ENCODE results near the gene SPATA21.
"Not testable (repeated sequence)": the region's sequence is repeated elsewhere in the genome, so short reads cannot be mapped to it uniquely, and the experiment has no call there.

The SPATA21 gene, protein sequence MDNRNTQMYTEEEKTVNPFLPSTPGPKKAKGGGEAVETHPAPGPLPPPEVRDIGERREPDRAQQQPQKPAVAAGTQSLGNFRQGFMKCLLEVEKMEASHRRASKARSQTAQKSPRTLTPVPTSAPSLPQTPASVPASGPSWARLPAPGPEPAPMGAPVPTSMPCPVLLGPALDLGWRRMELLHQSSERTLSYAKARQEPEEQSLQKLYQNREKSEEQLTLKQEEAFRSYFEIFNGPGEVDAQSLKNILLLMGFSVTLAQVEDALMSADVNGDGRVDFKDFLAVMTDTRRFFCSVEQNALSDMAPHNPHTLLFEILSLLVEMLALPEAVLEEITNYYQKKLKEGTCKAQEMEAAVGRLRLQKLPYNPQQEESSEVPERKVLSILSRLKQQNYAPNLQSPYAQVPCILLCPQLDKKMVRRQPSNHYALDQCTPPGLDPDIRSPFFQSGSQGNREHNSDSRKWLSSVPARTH

GRCh38 chr1:16436946-16437474 lies at the start of gene SPATA21:
Gene SPATA21 (minus strand): TSS chr1:16437424. CDS start chr1:16431371, 6,053 bp downstream.
- Histone ChIP-seq H4K20me1 (peaks cover 13% of the 10 kb centered on the region; the same call in 1 of the 2 replicates), H3K27ac (no peak within 1 kb of the TSS), H3K36me3 (no peaks in the 10 kb centered on the region), H3K4me3 (no peak within 1 kb of the TSS), H3K27me3 (no peaks in the 10 kb centered on the region), H3K4me1 (peaks cover 28% of the 10 kb centered on the region), H3K9me3 (no peaks in the 10 kb centered on the region), H3K9ac (no peak within 1 kb of the TSS), H3K4me2 (no peak within 1 kb of the TSS)
- no peak for TF ChIP-seq Cebpa-rat (IDR thresholded peaks at IDR 0.05)

GRCh38 chr1:16487011-16487410 lies 49.8 kb upstream of the SPATA21 start:
- not testable (repeated sequence) for H3K4me3 ChIP-seq, H3K9me3 ChIP-seq, H3K27me3 ChIP-seq, H3K27ac ChIP-seq, H3K9ac ChIP-seq, H3K4me2 ChIP-seq, H4K20me1 ChIP-seq, H3K4me1 ChIP-seq
- H3K36me3 ChIP-seq: peaks cover 47% of the 10 kb centered on the region

- H3K4me1 ChIP-seq, H3K4me3 ChIP-seq, H3K9me3 ChIP-seq, H3K27me3 ChIP-seq, H4K20me1 ChIP-seq, H3K9ac ChIP-seq, H3K4me2 ChIP-seq, H3K27ac ChIP-seq: not testable (repeated sequence)
- peaks cover 54% of the 10 kb centered on the region for H3K36me3 ChIP-seq
Measured at GRCh38 chr1:16486316-16486715, 49.1 kb upstream of the SPATA21 start.

DNA sequence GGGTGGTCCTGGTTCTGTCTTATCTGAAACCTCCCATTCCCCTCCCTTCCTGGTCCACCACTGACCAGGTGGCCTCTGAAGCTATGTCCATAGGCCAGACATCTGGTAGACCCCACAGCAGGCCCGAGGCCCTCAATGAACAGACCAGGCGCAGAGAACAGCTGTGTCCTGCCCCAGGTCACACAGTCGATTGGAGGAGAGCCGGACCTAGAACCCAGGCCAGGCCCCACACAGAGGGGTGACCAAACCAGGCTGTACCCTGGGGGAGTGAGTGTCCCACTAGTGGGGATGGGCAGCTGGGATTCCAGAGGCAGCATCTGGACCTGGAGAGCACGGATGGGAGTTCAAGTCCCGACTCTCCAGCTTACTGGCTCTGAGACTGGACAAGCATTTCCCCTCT lies 47.7 kb upstream of the SPATA21 start:
- no peaks in the 10 kb centered on the region for H3K9me3 ChIP-seq
- no peaks in the 10 kb centered on the region for H4K20me1 ChIP-seq
- H3K27me3 ChIP-seq: no peaks in the 10 kb centered on the region
- no peaks in the 10 kb centered on the region for H3K4me1 ChIP-seq
- no peak overlapping the region for H3K9ac ChIP-seq
- peaks cover 62% of the 10 kb centered on the region for H3K36me3 ChIP-seq
- no peak for TF ChIP-seq Cebpa-rat (IDR thresholded peaks at IDR 0.05)
- H3K4me3 ChIP-seq: no peak overlapping the region
- H3K27ac ChIP-seq: no peak overlapping the region
- no peak overlapping the region for H3K4me2 ChIP-seq

- Histone ChIP-seq H3K4me1 (no peaks in the 10 kb centered on the region), H3K27me3 (no peaks in the 10 kb centered on the region), H3K9me3 (no peaks in the 10 kb centered on the region), H4K20me1 (no peaks in the 10 kb centered on the region), H3K36me3 (peaks cover 62% of the 10 kb centered on the region), H3K4me3 (no peak overlapping the region), H3K27ac (no peak overlapping the region), H3K4me2 (no peak overlapping the region), H3K9ac (no peak overlapping the region)
- no peak for TF ChIP-seq Cebpa-rat (IDR thresholded peaks at IDR 0.05)
Measured at GRCh38 chr1:16484501-16484835, 47.2 kb upstream of the SPATA21 start.

DNA sequence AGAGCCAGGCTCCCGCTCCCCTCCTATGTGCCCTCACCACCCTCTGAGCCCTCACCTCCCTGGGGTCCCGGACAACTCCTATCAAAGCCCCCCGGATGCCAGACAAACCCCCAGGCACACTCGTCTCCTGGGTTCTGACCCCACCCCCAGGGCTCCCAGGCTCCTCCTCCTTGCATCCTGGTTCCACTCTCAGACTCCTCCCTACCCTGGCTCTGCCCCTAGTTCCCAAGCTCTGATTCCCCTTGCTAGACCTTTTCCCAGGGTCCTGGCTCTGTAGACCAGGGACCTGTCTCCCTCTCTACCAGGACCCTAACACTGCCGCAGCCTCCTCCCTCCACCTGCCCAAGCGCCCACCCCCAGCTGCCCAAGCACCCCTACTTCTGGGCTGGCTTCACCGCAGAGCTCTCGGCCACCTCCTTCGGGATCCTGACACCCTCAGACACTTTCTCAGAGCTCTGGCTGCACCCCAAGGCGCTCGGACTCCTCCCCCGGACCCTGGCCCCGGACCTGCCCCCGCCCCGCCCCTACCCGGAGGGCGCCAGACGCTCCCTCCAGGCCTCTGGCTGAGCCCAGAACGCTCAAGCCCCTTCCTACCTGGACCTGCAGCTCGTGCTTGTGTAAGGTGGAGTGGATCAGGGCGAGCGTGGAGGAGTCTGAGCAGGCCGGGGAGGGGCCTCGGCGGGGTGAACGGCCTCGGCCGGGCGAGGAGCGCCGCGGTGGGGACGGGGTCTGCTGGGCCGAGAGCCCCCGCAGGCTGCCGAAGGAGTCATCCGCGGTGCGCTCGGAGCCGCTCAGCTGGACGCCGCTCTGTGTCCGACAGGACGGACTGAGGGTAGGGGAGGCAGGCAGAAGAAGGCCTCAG lies 46.6 kb upstream of the SPATA21 start:
- H3K9ac ChIP-seq, H3K27ac ChIP-seq, H3K9me3 ChIP-seq, H3K4me1 ChIP-seq, H3K4me3 ChIP-seq, H3K4me2 ChIP-seq, H4K20me1 ChIP-seq, H3K27me3 ChIP-seq: not testable (repeated sequence)
- H3K36me3 ChIP-seq: peaks cover 60% of the 10 kb centered on the region

DNA sequence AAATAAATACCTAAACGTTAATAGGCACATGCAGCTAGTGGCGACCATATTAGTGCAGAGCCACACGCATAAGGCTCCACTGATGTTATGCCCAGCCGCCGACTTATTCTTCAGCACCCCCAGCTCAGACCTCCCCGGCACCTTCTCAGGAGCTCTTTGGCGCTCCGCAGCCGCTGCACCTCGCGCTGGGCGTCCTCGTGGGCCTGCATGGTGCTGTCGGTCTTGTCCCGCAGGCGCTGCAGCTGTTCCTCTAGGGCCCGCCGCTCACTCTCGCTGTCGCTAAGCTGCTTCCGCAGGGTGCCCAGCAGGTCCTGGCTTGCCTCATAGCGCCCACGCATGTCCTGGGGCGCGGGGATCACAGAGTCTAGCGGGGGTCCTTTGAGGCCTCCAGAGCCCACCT lies 45.9 kb upstream of the SPATA21 start:
- H3K9me3 ChIP-seq, H4K20me1 ChIP-seq, H3K4me2 ChIP-seq, H3K27me3 ChIP-seq, H3K4me1 ChIP-seq, H3K27ac ChIP-seq, H3K4me3 ChIP-seq, H3K9ac ChIP-seq: not testable (repeated sequence)
- peaks cover 67% of the 10 kb centered on the region for H3K36me3 ChIP-seq

DNA sequence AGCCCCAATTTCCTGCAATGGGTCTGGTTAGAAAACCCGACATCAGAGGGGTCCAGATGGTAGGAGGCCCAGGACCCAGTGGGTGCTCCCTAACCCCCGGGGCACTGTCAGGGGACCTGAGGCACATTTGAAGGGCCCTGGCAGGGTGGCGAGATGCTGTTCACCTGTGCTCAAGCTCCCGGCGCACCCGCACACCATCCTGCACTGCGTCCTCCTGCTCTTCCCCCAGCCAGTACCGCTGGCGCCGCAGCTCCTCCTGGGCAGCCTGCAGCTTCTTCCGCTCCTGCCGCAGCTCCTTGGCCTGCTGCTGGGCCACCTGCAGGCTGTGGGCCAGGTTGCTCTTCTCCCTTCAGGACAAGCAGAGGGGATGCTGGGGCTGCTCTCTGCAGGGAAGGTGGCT lies 40.9 kb upstream of the SPATA21 start:
- H3K4me2 ChIP-seq: peak overlapping the region; percentile 62
- H3K27me3 ChIP-seq: no peaks in the 10 kb centered on the region
- no peak overlapping the region for H3K27ac ChIP-seq
- H3K4me1 ChIP-seq: peaks cover 20% of the 10 kb centered on the region
- TF ChIP-seq Cebpa-rat (IDR thresholded peaks at IDR 0.05): no peak
- no peak overlapping the region for H3K9ac ChIP-seq
- H3K9me3 ChIP-seq: no peaks in the 10 kb centered on the region
- peaks cover 76% of the 10 kb centered on the region for H3K36me3 ChIP-seq
- H3K4me3 ChIP-seq: no peak overlapping the region
- H4K20me1 ChIP-seq: no peaks in the 10 kb centered on the region

GRCh38 chr1:16475771-16476770 lies 38.8 kb upstream of the SPATA21 start:
- not testable (repeated sequence) for H3K27me3 ChIP-seq, H3K9me3 ChIP-seq, H3K27ac ChIP-seq, H3K4me2 ChIP-seq, H3K9ac ChIP-seq, H3K4me3 ChIP-seq, H4K20me1 ChIP-seq
- Histone ChIP-seq H3K36me3 (peaks cover 62% of the 10 kb centered on the region), H3K4me1 (peaks cover 20% of the 10 kb centered on the region)

GRCh38 chr1:16474891-16475290 lies 37.7 kb upstream of the SPATA21 start:
- Histone ChIP-seq H3K4me1 (peaks cover 20% of the 10 kb centered on the region), H3K36me3 (peaks cover 50% of the 10 kb centered on the region)
- not testable (repeated sequence) for H3K4me2 ChIP-seq, H3K27ac ChIP-seq, H3K9me3 ChIP-seq, H3K4me3 ChIP-seq, H4K20me1 ChIP-seq, H3K27me3 ChIP-seq, H3K9ac ChIP-seq
